WERI-Rb-1 (cell line): ENCODE results near the gene NXPE4.

Source experiments
- DNase-seq: peaks from one replicate; pipeline ENCODE4 v3.0.0-alpha.2; 2020
- H3K27ac ChIP-seq: fragments of 250-450 bp; sonication (Bioruptor Pico); 2 replicates; pipeline ENCODE4 v1.5.1; 2020; ENCODE audit warnings: mild to moderate bottlenecking, moderate library complexity
- H3K27me3 ChIP-seq: fragments of 250-450 bp; sonication (Bioruptor Pico); 2 replicates; pipeline ENCODE4 v1.5.1; 2021; ENCODE audit warnings: mild to moderate bottlenecking, low read depth, moderate library complexity; ENCODE audit not compliant: insufficient read depth, severe bottlenecking
- H3K36me3 ChIP-seq: fragments of 250-450 bp; sonication (Bioruptor Pico); 2 replicates; pipeline ENCODE4 v1.5.1; 2020; ENCODE audit warnings: mild to moderate bottlenecking, moderate library complexity
- H3K4me3 ChIP-seq: 2 replicates; pipeline ENCODE4 v1.5.1; 2011; ENCODE audit warnings: low read depth, mild to moderate bottlenecking, control low read depth, low read length
- H3K9me3 ChIP-seq: fragments of 250-450 bp; sonication (Bioruptor Pico); 2 replicates; pipeline ENCODE4 v1.5.1; 2021; ENCODE audit warnings: mild to moderate bottlenecking, moderate library complexity; ENCODE audit not compliant: severe bottlenecking
- CTCF ChIP-seq: IDR thresholded peaks from 2 replicates; pipeline ENCODE4 v1.5.1; 2011; ENCODE audit warnings: low read depth, mild to moderate bottlenecking, control low read depth, inconsistent platforms, low read length

NXPE4 gene

GRCh38 chr11:114524122-114524521 lies 71.5 kb downstream of the NXPE4 start:
- Histone ChIP-seq H3K27me3 (no peaks in the 10 kb centered on the region), H3K27ac (no peak overlapping the region), H3K9me3 (peaks cover 6% of the 10 kb centered on the region), H3K4me3 (no peak overlapping the region), H3K36me3 (no peaks in the 10 kb centered on the region)
- no peak for TF ChIP-seq CTCF
- DNase-seq, result no peak

GRCh38 chr11:114522818-114523217 lies 72.8 kb downstream of the NXPE4 start:
- no peak overlapping the region for H3K4me3 ChIP-seq
- no peak for TF ChIP-seq CTCF

More at GRCh38 chr11:114522818-114523217, 72.8 kb downstream of the NXPE4 start:
- Histone ChIP-seq H3K36me3 (no peaks in the 10 kb centered on the region), H3K27ac (no peak overlapping the region), H3K27me3 (no peaks in the 10 kb centered on the region), H3K9me3 (peaks cover 6% of the 10 kb centered on the region)
- DNase-seq, result no peak
